ENCODE data around the gene WFS1.

DNA sequence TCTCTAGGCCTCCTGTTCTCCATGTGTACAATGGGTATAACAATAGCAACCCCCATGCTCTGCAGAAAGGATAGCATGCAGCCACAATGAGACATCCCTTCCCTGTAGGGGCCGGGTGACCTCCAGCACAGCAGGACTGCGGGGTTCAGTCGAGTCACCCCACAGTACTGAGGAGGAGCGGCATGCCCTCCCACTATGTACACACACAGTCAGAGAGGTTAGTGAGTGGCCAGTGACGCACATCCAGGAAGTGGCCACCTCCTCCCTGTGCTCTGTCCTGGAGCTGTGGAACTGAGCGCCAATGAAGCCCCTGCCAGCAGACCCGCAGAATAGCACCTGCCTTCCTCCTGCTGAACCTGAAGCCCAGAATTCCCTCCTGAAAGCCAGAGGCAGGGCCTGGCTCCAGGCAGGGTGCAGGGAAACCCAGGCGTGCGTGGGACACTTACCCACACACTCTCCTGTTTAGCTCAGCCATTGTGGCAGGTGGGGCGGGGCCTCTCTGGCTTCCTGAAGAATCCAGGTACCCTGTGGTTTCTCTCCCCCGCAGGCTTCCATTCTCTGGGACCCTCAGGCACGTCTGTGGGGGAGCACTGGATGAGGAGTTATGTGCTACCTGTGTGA lies 50.0 kb downstream of the WFS1 start:
- TF ChIP-seq, protein P1, sequence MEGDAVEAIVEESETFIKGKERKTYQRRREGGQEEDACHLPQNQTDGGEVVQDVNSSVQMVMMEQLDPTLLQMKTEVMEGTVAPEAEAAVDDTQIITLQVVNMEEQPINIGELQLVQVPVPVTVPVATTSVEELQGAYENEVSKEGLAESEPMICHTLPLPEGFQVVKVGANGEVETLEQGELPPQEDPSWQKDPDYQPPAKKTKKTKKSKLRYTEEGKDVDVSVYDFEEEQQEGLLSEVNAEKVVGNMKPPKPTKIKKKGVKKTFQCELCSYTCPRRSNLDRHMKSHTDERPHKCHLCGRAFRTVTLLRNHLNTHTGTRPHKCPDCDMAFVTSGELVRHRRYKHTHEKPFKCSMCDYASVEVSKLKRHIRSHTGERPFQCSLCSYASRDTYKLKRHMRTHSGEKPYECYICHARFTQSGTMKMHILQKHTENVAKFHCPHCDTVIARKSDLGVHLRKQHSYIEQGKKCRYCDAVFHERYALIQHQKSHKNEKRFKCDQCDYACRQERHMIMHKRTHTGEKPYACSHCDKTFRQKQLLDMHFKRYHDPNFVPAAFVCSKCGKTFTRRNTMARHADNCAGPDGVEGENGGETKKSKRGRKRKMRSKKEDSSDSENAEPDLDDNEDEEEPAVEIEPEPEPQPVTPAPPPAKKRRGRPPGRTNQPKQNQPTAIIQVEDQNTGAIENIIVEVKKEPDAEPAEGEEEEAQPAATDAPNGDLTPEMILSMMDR (IDR thresholded peaks at IDR 0.05 in 8 of 11, conservative IDR thresholded peaks at IDR 0.05 in 3 of 11), result no peak
- no peak for TF ChIP-seq POLR2AphosphoS5 (IDR thresholded peaks at IDR 0.05)
